NCI-H526 treated with DMSO at 0.1 percent for 48 hours (cell line): ENCODE data around the gene PNPT1.
"Not testable (repeated sequence)": the region's sequence is repeated elsewhere in the genome, so short reads cannot be mapped to it uniquely, and the experiment has no call there.

Experiments
- DNase-seq: peaks from one replicate; lab custom pipeline; 2025; lab: John Stamatoyannopoulos, UW

PNPT1 gene

GRCh38 chr2:55693181-55694125 lies at the start of gene PNPT1:
PNPT1 (minus strand) TSS chr2:55693844; CDS start chr2:55693823, 21 bp downstream.
- DNase-seq, result peak; percentile 93

- DNase-seq, result no peak
These were observed 49.4 kb upstream of the PNPT1 start for GRCh38 chr2:55742996-55743395.

DNA sequence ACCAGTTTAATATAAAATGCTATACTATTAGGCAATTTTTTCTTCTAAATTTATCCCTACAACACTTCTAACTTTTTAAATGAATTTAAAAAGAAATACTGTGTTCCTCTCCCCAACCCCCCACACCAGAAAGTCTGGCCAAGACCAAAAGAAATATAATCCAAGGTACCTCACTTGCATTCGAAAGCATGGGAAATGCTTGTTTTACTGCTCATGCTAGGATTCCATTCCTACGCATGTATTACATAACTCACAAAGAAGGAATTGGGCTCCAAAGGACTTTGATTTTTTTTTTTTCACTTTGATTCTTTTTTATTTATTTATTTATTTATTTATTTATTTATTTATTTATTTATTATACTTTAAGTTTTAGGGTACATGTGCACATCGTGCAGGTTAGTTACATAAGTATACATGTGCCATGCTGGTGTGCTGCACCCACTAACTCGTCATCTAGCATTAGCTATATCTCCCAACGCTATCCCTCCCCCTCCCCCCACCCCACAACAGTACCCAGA lies 42.4 kb upstream of the PNPT1 start:
- not testable (repeated sequence) for DNase-seq

DNA sequence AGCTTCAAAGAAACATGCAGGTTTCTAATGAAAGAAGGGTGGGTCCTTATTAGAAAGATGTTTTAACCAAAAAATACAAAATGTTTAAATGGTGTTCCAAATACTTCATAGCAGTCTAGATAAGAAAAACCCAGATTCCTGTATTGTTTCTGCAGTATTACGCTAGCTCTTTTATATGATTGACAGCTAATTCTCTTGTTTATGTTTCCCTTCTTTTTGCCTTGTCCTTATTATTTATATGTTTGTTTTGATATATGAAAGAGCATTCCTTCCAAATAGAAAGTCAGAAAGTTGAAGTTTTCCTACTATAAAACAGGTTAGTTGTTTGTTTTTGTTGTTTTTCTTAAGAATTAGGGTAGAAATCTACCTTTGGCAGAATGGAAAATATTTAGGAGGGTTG lies 41.1 kb upstream of the PNPT1 start:
- no peak for DNase-seq

GRCh38 chr2:55733335-55733734 lies 39.7 kb upstream of the PNPT1 start:
- no peak for DNase-seq

DNA sequence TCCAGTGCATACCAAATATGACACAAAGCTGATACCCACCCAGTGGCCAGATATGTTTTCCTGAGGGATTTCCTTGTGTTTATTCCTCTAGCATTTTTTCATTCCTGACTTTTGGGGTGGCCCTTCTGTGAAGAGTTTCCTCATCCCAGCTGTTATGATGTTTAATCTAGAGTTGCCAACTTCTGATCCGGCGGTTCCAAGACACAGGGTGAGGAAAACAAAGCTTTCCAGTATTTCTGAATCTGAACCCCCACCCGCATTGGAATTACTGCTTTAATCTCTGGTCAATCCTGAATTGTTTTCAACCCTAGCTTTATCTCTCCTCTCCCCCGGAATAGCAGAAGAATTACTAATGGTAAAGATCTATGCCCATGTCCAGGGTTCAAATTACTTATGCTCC lies 39.2 kb upstream of the PNPT1 start:
- no peak for DNase-seq

GRCh38 chr2:55729136-55729685 lies 35.6 kb upstream of the PNPT1 start:
- DNase-seq, result no peak

DNA sequence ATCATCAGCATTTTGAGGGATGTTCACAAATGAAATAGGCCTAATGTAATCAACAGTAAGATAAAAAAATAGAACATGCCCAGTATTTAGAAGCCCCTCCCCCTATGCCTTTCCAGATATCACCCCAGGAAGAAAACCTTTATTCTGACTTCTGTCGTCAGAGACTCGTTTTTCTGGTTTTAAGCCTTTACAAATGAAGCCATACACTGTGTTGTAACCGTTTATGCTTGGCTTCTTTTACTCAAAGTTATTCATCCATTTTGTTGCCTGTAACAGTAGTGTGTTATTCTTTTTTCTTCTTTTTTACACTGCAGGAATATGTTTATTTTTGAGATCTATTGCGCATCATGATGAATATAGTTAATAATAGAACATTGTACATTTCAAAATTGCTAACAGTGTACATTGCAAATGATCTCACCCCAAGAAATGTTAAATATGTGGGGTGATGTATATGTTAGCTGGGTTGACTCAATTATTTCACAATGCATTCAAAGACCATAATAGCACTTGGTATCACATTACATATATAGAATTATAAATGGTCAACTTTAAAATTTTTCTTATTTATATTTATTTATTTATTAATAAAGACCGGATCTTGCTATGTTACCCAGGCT lies 28.1 kb upstream of the PNPT1 start:
- no peak for DNase-seq

- DNase-seq, result no peak
These were observed 26.8 kb upstream of the PNPT1 start for GRCh38 chr2:55720417-55720816.

DNA sequence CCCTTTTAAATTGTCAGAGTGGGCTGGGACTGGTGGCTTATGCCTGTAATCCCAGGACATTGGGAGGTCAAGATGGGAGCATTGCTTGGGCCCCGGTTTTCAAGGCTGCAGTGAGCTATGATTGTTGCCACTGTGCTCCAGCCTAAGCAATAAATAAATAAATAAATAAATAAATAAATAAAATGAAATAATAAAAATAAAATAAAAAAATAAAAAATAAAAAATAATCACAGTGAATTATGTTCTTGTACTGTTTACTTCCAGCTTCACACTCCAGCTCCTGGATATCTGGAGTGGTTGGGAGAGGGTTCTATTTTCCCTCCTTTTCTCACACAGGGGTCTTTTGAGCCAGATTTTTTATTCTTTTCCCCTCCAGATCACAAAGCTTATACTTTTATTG lies 26.2 kb upstream of the PNPT1 start:
- DNase-seq, result no peak

- peak; percentile 31 for DNase-seq
These were observed 24.7 kb upstream of the PNPT1 start for GRCh38 chr2:55718165-55719008.

DNA sequence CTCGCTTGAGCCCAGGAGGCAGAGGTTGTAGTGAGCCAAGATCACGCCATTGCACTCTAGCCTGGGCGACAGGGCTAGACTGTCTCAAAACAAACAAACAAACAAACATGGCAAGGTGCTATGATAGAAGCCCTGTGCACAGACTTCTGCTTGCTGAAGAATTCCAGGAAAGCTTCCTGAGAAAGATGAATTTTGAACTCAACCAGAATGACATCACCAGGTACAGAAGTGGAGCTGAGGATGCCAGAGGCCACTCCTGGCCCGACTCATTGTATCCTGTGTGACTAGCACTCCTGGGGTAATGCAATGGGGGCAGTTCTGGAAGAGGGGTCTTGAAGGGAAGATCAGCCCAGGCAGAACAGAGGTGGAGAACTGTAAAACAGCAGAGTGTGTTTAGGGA lies 22.0 kb upstream of the PNPT1 start:
- DNase-seq, result no peak

DNA sequence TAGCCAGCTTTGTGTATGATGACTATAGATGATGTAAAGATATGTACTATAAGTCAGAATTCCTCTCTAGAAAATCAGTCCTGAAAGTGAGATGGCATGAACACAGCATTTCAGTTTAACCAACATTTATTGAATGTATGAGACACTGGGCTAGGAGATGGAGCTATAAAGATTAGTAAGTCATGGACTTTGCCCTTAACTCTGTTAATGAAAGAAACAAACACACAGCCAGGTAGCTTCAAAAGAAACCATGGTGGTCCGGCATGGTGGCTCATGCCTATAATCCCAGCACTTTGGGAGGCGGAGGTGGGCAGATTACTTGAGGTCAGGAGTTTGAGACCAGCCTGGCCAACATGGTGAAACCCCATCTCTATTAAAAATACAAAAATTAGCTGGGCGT lies 21.5 kb upstream of the PNPT1 start:
- not testable (repeated sequence) for DNase-seq

DNA sequence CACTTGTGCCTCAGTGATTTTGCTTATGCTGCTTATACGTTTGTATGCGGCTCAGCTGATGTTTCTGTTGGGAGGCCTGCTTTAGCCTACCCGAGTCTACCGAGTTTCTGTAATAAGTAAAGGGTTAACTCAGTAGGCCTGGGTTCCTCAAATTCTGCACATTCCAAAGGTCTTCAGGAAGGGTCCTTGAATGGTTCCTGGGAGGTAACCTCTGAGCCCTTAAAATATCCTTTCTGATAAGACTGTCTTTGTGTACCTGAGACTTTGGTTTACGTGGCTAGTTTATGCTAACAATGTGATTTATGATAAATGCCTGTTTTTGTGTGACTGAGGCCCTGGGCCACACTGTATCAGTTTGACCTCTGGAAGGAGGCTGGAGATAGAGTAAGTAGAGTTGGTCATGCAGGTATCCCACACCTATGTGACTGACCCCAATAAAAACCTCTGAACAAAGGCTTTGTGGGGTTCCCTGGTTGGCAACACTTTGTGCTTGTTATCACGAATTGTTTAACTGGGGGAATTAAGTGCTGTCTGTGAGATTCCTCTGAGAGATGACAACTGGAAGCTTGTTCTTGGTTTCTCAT lies 18.9 kb upstream of the PNPT1 start:
- no peak for DNase-seq

GRCh38 chr2:55710025-55710424 lies 16.4 kb upstream of the PNPT1 start:
- no peak for DNase-seq

- no peak for DNase-seq
These were observed 14.1 kb upstream of the PNPT1 start for GRCh38 chr2:55707751-55708150.

- DNase-seq, result not testable (repeated sequence)
These were observed 12.6 kb upstream of the PNPT1 start for GRCh38 chr2:55706258-55706657.

GRCh38 chr2:55705027-55705653 lies 11.5 kb upstream of the PNPT1 start:
- no peak for DNase-seq

GRCh38 chr2:55703350-55703749 lies 9.7 kb upstream of the PNPT1 start:
- no peak for DNase-seq

- not testable (repeated sequence) for DNase-seq
These were observed 904 bp downstream of the PNPT1 start for GRCh38 chr2:55692740-55693139.

GRCh38 chr2:55672630-55673029 lies 21.0 kb downstream of the PNPT1 start:
- no peak for DNase-seq
